Measurements from ENCODE around the gene ASB2. TPM values are rescaled to one million over a fixed set of nuclear protein-coding genes. Genes with fewer than 3 reads are reported as not detected.
A peak's percentile ranks its signal among the peaks of the same experiment; 100 is the strongest.

Gene ASB2
- total RNA-seq, 1 donor from 2014 or later, result 24.1 TPM

GRCh38 chr14:93892923-93893558, 83.3 kb downstream of the ASB2 start:
- Histone ChIP-seq H3K36me3 (no peaks in the 10 kb centered on the region), H3K27ac (peak overlapping the region; percentile 49), H3K9me3 (no peaks in the 10 kb centered on the region), H3K4me3 (no peak overlapping the region), H3K4me1 (peaks cover 10% of the 10 kb centered on the region), H3K27me3 (no peaks in the 10 kb centered on the region)
- TF ChIP-seq POLR2AphosphoS5 (IDR thresholded peaks at IDR 0.05; ENCODE audit: insufficient read depth in 1 of 2, low read depth in 1 of 2), result no peak
- peak; percentile 90 to 98 (median 97) for TF ChIP-seq CTCF (IDR thresholded peaks at IDR 0.05)
- no peak for TF ChIP-seq POLR2A (IDR thresholded peaks at IDR 0.05)
- no peak for DNase-seq (ENCODE audit: extremely low spot score in 2 of 2)
- intact Hi-C loops (cut with DNase I), result loop anchor here (5.0 kb wide), 1 partner anchor 236 kb away; no protein-coding TSS in a partner anchor

GRCh38 chr14:93892505-93892839, 83.9 kb downstream of the ASB2 start:
- Histone ChIP-seq H3K4me1 (peaks cover 10% of the 10 kb centered on the region), H3K27me3 (no peaks in the 10 kb centered on the region), H3K4me3 (no peak overlapping the region), H3K36me3 (no peaks in the 10 kb centered on the region), H3K9me3 (no peaks in the 10 kb centered on the region), H3K27ac (no peak overlapping the region)
- TF ChIP-seq CTCF (IDR thresholded peaks at IDR 0.05) (no peak), POLR2AphosphoS5 (IDR thresholded peaks at IDR 0.05; ENCODE audit: insufficient read depth in 1 of 2, low read depth in 1 of 2) (no peak), POLR2A (IDR thresholded peaks at IDR 0.05) (no peak)
- no peak for DNase-seq (ENCODE audit: extremely low spot score in 2 of 2)
- intact Hi-C loops (cut with DNase I), result loop anchor here (5.0 kb wide), 1 partner anchor 235 kb away; no protein-coding TSS in a partner anchor

- DNase-seq (ENCODE audit: extremely low spot score in 2 of 2), result no peak
- H3K4me1 ChIP-seq, result peaks cover 10% of the 10 kb centered on the region
- no peaks in the 10 kb centered on the region for H3K27me3 ChIP-seq
- no peaks in the 10 kb centered on the region for H3K9me3 ChIP-seq
- H3K4me3 ChIP-seq, result no peak overlapping the region
- intact Hi-C loops (cut with DNase I), result loop anchor here (5.0 kb wide), 1 partner anchor 235 kb away; no protein-coding TSS in a partner anchor
- H3K36me3 ChIP-seq, result no peaks in the 10 kb centered on the region
- no peak overlapping the region for H3K27ac ChIP-seq
- TF ChIP-seq POLR2A (IDR thresholded peaks at IDR 0.05), result no peak
- TF ChIP-seq CTCF (IDR thresholded peaks at IDR 0.05), result no peak
- TF ChIP-seq POLR2AphosphoS5 (IDR thresholded peaks at IDR 0.05; ENCODE audit: insufficient read depth in 1 of 2, low read depth in 1 of 2), result no peak
Measured at GRCh38 chr14:93891756-93892504, 84.4 kb downstream of the ASB2 start.

GRCh38 chr14:93889739-93890483, 86.5 kb downstream of the ASB2 start:
- no peak for DNase-seq (ENCODE audit: extremely low spot score in 2 of 2)

More at GRCh38 chr14:93889739-93890483, 86.5 kb downstream of the ASB2 start:
- Histone ChIP-seq H3K27me3 (no peaks in the 10 kb centered on the region), H3K4me3 (no peak overlapping the region), H3K27ac (no peak overlapping the region), H3K36me3 (no peaks in the 10 kb centered on the region), H3K9me3 (no peaks in the 10 kb centered on the region), H3K4me1 (peaks cover 10% of the 10 kb centered on the region)
- TF ChIP-seq CTCF (IDR thresholded peaks at IDR 0.05) (no peak), POLR2A (IDR thresholded peaks at IDR 0.05) (no peak), POLR2AphosphoS5 (IDR thresholded peaks at IDR 0.05; ENCODE audit: insufficient read depth in 1 of 2, low read depth in 1 of 2) (no peak)
- intact Hi-C loops (cut with DNase I), result loop anchor here (5.0 kb wide), 1 partner anchor 233 kb away; no protein-coding TSS in a partner anchor
